GM12801 (cell line): ENCODE results near the gene DCLRE1B.

ENCODE experiments used
- TF ChIP-seq, protein P1 (sequence below): IDR thresholded peaks from one replicate; pipeline ENCODE4 v1.5.1; 2011; ENCODE audit warnings: control low read depth; ENCODE audit not compliant: insufficient read length; ENCODE audit errors: extremely low read depth

The DCLRE1B gene

DNA sequence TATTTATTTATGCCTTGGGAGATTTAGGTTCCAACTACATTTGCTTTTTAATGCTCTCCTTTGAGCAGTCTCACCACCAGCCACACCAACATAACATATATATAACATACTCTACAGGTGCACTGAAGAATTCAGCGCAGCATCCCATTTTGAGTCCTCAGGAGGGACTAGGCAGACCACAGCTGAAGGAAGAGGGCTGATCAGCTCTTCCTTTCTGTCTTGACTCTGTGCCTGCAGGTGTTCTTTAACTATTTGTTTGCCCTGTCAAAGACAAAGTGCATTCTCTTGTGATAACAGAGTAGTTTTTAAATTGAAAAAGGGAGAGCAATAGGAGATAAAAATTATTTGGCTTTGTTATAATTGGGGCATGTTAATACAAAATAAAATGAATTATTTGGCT lies 41.0 kb downstream of the DCLRE1B start:
- TF ChIP-seq, protein P1, sequence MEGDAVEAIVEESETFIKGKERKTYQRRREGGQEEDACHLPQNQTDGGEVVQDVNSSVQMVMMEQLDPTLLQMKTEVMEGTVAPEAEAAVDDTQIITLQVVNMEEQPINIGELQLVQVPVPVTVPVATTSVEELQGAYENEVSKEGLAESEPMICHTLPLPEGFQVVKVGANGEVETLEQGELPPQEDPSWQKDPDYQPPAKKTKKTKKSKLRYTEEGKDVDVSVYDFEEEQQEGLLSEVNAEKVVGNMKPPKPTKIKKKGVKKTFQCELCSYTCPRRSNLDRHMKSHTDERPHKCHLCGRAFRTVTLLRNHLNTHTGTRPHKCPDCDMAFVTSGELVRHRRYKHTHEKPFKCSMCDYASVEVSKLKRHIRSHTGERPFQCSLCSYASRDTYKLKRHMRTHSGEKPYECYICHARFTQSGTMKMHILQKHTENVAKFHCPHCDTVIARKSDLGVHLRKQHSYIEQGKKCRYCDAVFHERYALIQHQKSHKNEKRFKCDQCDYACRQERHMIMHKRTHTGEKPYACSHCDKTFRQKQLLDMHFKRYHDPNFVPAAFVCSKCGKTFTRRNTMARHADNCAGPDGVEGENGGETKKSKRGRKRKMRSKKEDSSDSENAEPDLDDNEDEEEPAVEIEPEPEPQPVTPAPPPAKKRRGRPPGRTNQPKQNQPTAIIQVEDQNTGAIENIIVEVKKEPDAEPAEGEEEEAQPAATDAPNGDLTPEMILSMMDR = no peak

DNA sequence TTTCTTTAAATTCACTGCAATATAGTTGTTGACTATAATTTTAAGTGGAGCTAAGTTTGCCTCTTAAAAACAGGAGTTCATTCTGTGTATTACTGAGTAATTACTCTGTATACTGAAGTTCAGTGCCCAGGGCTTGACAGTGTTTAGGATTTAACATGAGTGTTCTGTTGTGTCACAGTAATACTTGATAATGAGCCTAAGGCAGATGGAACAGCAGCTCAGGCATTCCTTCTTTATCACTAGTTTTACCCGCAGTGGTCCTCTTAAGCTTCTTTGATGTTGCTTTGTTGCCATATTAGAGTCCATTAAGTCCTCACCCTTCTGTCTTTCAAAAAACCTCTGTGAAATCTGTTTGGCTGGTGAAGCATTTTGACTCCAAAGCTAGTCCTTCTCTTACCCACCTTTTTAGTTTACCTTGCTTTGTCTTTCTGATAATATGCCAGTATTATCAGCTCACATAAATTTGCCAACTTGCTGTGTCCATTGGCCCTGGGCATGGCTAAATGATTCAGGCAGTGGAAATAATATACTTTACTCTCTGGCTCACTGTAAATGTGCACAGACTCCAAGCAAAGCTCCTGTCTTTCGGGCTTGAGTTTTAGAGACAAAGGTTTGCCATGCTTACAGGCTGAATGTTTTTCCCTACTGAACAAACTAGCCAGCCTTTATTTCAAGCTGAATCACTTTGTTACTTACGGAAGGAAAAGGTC lies 41.7 kb downstream of the DCLRE1B start:
- TF ChIP-seq, protein P1 = no peak

DNA sequence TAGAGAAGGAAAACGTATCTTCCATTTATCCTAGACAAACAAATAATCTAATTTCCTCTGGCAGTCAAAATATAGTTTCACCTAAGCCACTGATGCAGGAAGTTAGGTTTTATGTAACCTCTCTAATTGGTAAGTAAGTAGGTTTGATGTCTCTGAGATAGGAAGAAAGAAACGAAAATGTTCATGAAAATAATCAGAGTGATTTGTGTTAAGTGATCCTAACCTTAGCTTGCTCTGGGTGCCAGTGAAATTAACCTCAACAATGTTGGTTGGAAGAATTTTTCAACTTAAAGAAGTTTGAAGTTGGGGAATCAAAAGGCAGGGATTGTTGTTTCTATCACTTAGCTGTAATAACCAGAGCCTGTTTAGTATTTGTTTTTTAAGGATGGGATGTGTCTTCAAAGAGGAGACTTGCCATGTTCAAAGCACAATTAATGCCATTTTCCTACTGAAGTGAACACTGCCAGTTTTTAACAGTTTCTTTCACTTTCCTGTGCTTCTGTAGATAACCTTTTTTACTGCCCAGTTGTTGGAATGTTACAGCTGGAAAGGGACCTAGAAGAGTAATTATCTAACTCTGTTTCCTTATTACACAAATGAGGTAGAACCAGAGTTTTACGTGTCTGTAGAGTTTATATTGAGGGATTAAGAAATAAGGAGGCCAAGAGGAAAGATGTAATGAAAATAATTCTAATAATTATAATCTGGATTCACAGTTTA lies 42.4 kb downstream of the DCLRE1B start:
- TF ChIP-seq, protein P1 = no peak

- TF ChIP-seq, protein P1 = no peak
Measured at GRCh38 chr1:113949007-113949406, 43.9 kb downstream of the DCLRE1B start.

DNA sequence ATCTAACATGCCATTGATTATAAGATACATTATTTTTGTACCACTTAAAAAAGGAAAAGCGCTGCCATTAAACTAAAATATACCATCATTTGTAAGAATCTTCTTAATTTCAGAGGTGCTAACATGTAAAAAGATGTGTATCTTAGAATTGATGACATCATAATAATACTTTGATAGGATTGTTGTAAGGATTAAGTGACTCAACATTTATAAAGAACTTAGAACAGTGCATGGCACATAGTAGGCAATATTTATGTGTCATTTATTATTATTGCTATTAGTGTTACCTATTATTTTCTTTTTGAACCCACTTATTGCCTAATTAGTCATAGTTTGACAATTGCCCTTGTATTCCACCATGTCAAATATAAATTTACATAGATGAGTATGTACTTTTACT lies 45.8 kb downstream of the DCLRE1B start:
- TF ChIP-seq, protein P1 = no peak

DNA sequence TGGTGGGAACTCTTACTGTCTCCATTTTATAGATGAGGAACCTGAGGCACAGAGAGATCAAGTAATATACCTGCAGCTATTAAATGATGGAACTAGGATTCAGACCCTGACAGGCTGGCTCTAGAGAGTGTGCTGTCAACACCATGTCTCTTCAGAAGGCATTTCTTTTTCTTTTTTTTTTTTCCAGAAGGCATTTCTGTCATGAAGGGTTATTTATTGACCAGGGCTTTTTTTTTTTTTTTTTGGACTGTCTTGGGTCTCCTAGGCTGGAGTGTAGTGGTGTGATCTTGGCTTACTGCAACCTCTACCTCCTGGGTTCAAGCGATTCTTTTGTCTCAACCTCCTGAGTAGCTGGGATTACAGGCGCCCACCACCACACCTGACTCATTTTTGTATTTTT lies 46.6 kb downstream of the DCLRE1B start:
- TF ChIP-seq, protein P1 = no peak

- TF ChIP-seq, protein P1 = no peak
Measured at GRCh38 chr1:113957984-113958383, 52.9 kb downstream of the DCLRE1B start.
